Breast epithelium (tissue), 3 donors: ENCODE data around the gene EEPD1.

ENCODE experiments used
- CTCF ChIP-seq, 3 donors: fragments of 450-650 bp; IDR thresholded peaks; one replicate each; pipeline ENCODE4 v1.5.1; 2016 to 2017; ENCODE audit warnings: antibody characterized with exemption in 3 of 3, mild to moderate bottlenecking in 3 of 3, moderate library complexity in 3 of 3
- POLR2A ChIP-seq: fragments of 450-650 bp; IDR thresholded peaks from one replicate; pipeline ENCODE4 v1.6.1; 2016; ENCODE audit warnings: antibody characterized with exemption, mild to moderate bottlenecking, moderate library complexity
- POLR2AphosphoS5 ChIP-seq, 3 donors: sonication (generic); formaldehyde crosslinking; IDR thresholded peaks; one replicate each; pipeline ENCODE4 v1.6.1; 2017; ENCODE audit warnings: antibody characterized with exemption in 3 of 3

GRCh38 chr7:36199329-36199728 lies 46.3 kb downstream of the EEPD1 start:
- TF ChIP-seq CTCF (IDR thresholded peaks at IDR 0.05) (no peak), POLR2A (no peak), POLR2AphosphoS5 (IDR thresholded peaks at IDR 0.05) (no peak)
